HL-60/S4 treated with phorbol 12-myristate 13-acetate at 8.2 ng/mL for 4 days and 3 days (cell line): ENCODE results near the gene C16orf95.
"Not testable (repeated sequence)": the region's sequence is repeated elsewhere in the genome, so short reads cannot be mapped to it uniquely, and the experiment has no call there.

Experiments used
- in situ Hi-C: fragments of 300-500 bp; cut with MboI; formaldehyde crosslinking; loops from 2 replicates; pipeline ENCODE4 v1.15.0; 2022; ENCODE audit warnings: low sequenced_read_pairs

Gene C16orf95

DNA sequence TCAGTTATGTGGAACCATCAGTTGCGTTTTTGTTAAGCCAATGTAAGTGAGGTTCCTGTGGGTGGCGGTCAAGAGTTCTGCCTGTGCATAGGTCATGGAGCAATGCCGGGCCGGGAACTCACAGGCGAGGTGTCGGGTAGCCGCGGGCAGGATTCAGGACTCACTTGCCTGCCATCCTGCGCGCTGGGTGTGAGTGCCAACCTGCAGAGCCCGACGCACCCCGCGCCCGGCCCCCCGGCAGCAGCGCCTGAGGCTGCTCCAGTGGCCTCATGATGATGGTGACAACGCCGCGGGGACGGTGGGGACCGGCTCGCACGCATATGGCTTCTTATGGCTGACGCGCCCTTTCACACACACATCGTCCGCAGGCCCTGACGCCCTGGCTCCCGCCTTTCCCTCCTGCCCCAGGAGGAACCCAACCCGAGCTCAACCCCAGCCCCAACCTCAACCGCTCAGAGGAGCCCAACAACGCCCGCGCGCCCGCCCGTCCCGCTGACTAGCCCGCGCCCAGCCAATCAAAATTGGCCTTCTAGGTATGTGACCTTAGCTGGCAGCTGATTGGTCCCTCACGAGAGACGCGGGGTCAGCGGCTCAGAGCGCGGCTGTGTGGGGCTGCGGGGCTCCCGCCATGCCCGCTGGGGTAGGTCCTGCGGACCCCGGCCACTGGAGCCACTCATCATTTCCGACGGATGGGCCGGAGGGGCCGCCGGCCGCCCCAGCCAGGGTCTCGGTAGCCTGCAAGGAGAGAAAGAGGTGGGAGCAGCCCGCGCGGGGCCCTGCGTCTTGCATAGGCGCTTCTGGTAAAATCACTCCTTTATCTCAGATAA is at the start of gene C16orf95:
Gene C16orf95, minus strand, starts transcription at position 470 of the 827 bp plus-strand sequence. Its CDS starts 150 bp downstream, at position 320.
- in situ Hi-C loops, result no loop called here

DNA sequence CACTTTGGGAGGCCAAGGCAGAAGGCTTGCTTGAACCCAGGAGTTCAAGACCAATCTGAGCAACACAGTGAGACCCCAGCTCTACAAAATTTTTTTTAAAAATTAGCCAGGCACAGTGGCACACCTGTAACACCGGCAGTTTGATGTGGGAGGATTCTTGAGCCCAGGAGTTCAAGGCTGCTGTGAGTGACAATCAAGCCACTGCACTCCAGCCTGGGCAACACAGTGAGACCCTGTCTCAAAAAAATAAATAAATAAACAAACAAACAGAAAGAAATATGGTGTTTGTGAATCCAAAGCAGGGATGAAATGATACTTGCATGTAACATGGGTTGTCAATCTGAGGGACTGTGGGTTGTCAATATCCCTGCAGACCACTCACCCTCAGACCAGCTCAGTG is 49.7 kb upstream of the C16orf95 start:
- in situ Hi-C loops, result no loop called here

- in situ Hi-C loops, result no loop called here
Observed at GRCh38 chr16:87366288-87366687, 49.1 kb upstream of the C16orf95 start.

DNA sequence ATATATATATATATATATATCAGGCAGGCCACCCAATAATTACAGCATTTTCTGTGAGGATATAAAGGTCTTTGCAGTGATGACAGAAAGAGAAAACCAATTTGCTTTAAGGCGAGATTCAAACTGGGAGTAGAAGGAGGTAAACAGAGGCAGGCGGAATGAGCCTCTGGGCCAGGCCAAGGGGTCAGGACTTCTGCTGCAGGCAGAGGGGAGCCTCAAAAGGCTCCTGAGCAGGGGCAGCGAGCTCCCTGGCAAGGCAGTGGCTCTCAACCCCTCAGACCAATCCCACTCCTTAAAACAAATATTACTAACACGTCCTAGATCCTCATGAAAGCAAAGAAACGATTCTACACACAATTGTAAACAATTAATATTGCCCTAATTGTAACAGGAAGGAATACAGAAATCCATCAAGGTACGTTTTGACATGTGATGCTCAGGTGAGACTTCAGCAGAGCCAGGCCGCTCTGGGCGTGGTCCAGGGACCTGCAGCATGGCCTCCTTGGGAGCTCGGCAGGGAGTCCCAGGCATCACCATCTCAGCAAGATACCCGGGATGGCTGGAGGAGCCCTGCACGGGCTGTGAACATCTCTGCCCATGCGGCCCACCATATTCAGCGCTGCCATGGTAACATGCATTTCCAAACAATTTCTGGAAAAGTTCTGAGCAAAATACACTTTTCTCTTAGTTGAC is 48.0 kb upstream of the C16orf95 start:
- in situ Hi-C loops, result no loop called here

DNA sequence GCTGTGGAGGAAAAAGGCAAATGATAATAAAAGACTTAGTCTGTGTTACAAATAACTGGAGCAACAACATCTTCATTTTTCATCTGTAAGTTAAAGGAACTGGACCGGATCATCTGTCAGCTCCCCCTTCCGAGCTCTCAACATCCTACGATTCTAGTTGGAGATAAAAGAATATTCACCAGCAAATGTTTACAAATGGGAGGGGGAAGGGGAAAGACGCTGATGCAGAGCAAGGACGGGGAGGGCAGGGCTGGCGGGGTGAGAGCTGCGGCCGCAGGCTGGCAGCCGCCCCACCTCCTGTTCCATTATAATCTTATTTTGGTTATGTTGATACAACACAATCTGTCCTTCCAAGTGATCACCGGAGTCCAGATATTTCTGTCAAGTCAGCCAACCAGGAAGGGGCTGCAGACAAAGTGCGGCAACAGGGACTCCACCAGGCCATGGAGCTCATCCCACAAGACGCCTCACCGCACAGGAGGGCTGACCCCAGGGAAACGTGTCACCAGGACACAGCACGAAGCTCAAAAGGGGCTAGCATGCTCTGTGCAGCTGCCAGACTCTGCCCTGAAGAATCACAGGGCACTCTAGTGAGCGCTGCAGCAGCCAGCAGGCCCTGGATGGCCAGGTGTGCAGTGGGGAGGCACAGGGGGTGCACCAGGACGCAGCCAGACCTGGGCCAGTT is 46.7 kb upstream of the C16orf95 start:
- in situ Hi-C loops, result no loop called here

GRCh38 chr16:87362828-87363559 is 45.8 kb upstream of the C16orf95 start:
- in situ Hi-C loops, result not testable (repeated sequence)

GRCh38 chr16:87361916-87362619 is 44.9 kb upstream of the C16orf95 start:
- in situ Hi-C loops, result no loop called here

- in situ Hi-C loops, result no loop called here
Observed at GRCh38 chr16:87360862-87361610, 43.8 kb upstream of the C16orf95 start.

- in situ Hi-C loops, result no loop called here
Observed at GRCh38 chr16:87359121-87359520, 41.9 kb upstream of the C16orf95 start.

DNA sequence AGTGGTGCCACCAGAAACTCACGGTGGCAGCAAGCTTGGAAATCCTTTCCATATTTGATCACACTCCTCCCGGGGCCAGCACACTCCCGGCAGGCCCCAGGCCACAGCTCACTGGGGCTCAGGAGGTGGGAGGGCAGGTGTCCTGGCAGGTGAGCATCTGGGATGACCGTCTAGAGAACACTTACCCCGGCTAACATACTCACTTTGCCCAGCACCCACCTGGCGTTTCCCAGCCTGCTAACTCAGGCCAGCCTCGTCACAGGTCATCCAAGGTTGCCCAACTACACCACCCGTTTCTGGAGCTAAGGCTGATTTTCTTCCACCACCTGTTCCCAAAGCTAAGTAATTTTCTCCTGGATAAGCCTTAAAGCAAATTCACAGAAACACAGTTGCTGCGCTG is 41.5 kb upstream of the C16orf95 start:
- in situ Hi-C loops, result no loop called here

DNA sequence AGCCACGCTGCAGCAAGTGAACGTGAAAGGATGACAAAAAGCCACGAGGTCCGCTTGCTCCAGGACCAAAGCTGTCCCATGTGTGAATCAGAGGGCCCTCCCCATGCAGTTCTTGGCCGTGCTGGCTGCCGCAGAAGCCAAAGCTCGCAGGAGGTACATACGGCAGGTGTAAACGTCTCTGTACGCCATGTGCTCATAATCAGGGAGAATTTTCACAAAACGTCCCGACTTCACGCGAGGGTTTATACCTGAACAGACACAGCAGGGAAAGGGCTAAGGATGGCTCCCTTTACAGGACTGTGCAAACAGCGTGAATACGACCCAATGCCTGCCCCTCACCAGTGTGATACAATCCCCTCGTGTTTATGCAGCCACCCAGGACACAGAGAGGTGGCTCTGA is 41.1 kb upstream of the C16orf95 start:
- in situ Hi-C loops, result no loop called here

- in situ Hi-C loops, result no loop called here
Observed at GRCh38 chr16:87356491-87356853, 39.3 kb upstream of the C16orf95 start.

GRCh38 chr16:87353613-87354012 is 36.4 kb upstream of the C16orf95 start:
- in situ Hi-C loops, result no loop called here

DNA sequence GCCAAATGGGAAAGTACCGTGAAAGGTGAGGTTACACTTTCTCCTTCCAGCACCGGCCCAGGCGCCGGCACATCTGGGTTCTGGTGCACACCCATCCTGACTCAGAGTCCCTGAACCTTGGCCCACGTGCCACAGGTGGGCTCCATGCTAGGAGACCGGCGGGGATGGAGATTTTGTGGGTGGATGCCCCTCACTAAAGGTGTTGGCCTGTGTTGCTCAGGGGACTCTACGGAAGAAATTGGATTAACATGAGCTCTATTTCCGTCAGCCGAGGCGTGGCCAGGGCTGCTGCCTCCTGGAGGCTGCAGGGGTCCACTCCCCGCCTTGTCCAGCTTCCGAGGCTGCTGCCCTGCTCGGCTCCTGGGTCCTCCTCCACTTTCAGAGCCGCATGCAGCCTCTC is 35.6 kb upstream of the C16orf95 start:
- in situ Hi-C loops, result no loop called here

- in situ Hi-C loops, result no loop called here
Observed at GRCh38 chr16:87351320-87351698, 34.1 kb upstream of the C16orf95 start.

- in situ Hi-C loops, result no loop called here
Observed at GRCh38 chr16:87350681-87351319, 33.6 kb upstream of the C16orf95 start.

- in situ Hi-C loops, result no loop called here
Observed at GRCh38 chr16:87350031-87350430, 32.8 kb upstream of the C16orf95 start.

GRCh38 chr16:87348616-87349157 is 31.5 kb upstream of the C16orf95 start:
- in situ Hi-C loops, result no loop called here
